Breast epithelium (tissue), 3 donors: ENCODE data around the gene CACNA2D4.

Source experiments
- CTCF ChIP-seq, 3 donors: fragments of 450-650 bp; IDR thresholded peaks; one replicate each; pipeline ENCODE4 v1.5.1; 2016 to 2017; ENCODE audit warnings: antibody characterized with exemption in 3 of 3, mild to moderate bottlenecking in 3 of 3, moderate library complexity in 3 of 3
- POLR2A ChIP-seq: fragments of 450-650 bp; IDR thresholded peaks from one replicate; pipeline ENCODE4 v1.6.1; 2016; ENCODE audit warnings: antibody characterized with exemption, mild to moderate bottlenecking, moderate library complexity
- POLR2AphosphoS5 ChIP-seq, 3 donors: sonication (generic); formaldehyde crosslinking; IDR thresholded peaks; one replicate each; pipeline ENCODE4 v1.6.1; 2017; ENCODE audit warnings: antibody characterized with exemption in 3 of 3

- no peak for TF ChIP-seq CTCF (IDR thresholded peaks at IDR 0.05)
- TF ChIP-seq POLR2A: no peak
- TF ChIP-seq POLR2AphosphoS5 (IDR thresholded peaks at IDR 0.05): no peak
These were observed 60.6 kb downstream of the CACNA2D4 start for GRCh38 chr12:1857821-1858220.
